HG03469 (cell line): Measurements from ENCODE around the gene SYNPO2L.
A peak's percentile ranks its signal among the peaks of the same experiment; 100 is the strongest.
"Not testable (repeated sequence)": the region's sequence is repeated elsewhere in the genome, so short reads cannot be mapped to it uniquely, and the experiment has no call there.

Experiments used
- ATAC-seq: cut with Tn5 transposase; IDR thresholded peaks from one replicate; pipeline ENCODE4 v1.9.1; 2021; ENCODE audit warnings: mild to moderate bottlenecking, moderate library complexity, moderate number of reproducible peaks; ENCODE audit not compliant: unreplicated experiment

SYNPO2L gene

GRCh38 chr10:73655990-73656298 lies at the start of gene SYNPO2L:
Gene SYNPO2L, minus strand, starts transcription at chr10:73656029. Its CDS starts 107 bp downstream, at chr10:73655922.
- no peak for ATAC-seq

- ATAC-seq, result not testable (repeated sequence)
These were observed 48.1 kb upstream of the SYNPO2L start for GRCh38 chr10:73703924-73704323.

GRCh38 chr10:73698819-73699218 lies 43.0 kb upstream of the SYNPO2L start:
- not testable (repeated sequence) for ATAC-seq

- ATAC-seq, result not testable (repeated sequence)
These were observed 41.9 kb upstream of the SYNPO2L start, which contains the start of gene AGAP5 for GRCh38 chr10:73697675-73698159. Gene AGAP5, minus strand, starts transcription at chr10:73698109. Its CDS starts 354 bp downstream, at chr10:73697755.

GRCh38 chr10:73695302-73695701 lies 39.5 kb upstream of the SYNPO2L start:
- ATAC-seq, result not testable (repeated sequence)

- not testable (repeated sequence) for ATAC-seq
These were observed 34.9 kb upstream of the SYNPO2L start for GRCh38 chr10:73690755-73691154.

GRCh38 chr10:73689596-73689995 lies 33.8 kb upstream of the SYNPO2L start:
- not testable (repeated sequence) for ATAC-seq

- not testable (repeated sequence) for ATAC-seq
These were observed 31.8 kb upstream of the SYNPO2L start for GRCh38 chr10:73687641-73688040.

GRCh38 chr10:73674546-73674945 lies 18.7 kb upstream of the SYNPO2L start:
- ATAC-seq, result not testable (repeated sequence)

- ATAC-seq, result not testable (repeated sequence)
These were observed 12.5 kb upstream of the SYNPO2L start for GRCh38 chr10:73668378-73668777.

GRCh38 chr10:73666153-73666809 lies 10.5 kb upstream of the SYNPO2L start:
- ATAC-seq, result not testable (repeated sequence)

- ATAC-seq, result not testable (repeated sequence)
These were observed 9.8 kb upstream of the SYNPO2L start for GRCh38 chr10:73665581-73665980.

- ATAC-seq, result not testable (repeated sequence)
These were observed 8.6 kb upstream of the SYNPO2L start for GRCh38 chr10:73664156-73665040.

GRCh38 chr10:73663621-73664020 lies 7.8 kb upstream of the SYNPO2L start:
- ATAC-seq, result not testable (repeated sequence)

- ATAC-seq, result not testable (repeated sequence)
These were observed 6.9 kb upstream of the SYNPO2L start for GRCh38 chr10:73662705-73663104.

GRCh38 chr10:73655257-73655989 lies 406 bp downstream of the SYNPO2L start:
- ATAC-seq, result no peak

GRCh38 chr10:73653701-73654100 lies 2.1 kb downstream of the SYNPO2L start:
- no peak for ATAC-seq

GRCh38 chr10:73653195-73653594 lies 2.6 kb downstream of the SYNPO2L start:
- ATAC-seq, result no peak

GRCh38 chr10:73650537-73651331 lies 5.1 kb downstream of the SYNPO2L start:
- ATAC-seq, result peak; percentile 46

- ATAC-seq, result no peak
These were observed 5.8 kb downstream of the SYNPO2L start for GRCh38 chr10:73649876-73650536.
